Neural progenitor cell (in vitro differentiated cells): ENCODE results near the gene GAMT.

Experiments
- EZH2 ChIP-seq: fragments of 200-600 bp; sonication (generic); IDR thresholded peaks from 2 replicates; pipeline ENCODE4 v1.6.1; 2017; ENCODE audit warnings: antibody characterized with exemption, mild to moderate bottlenecking, moderate library complexity
- EZH2phosphoT487 ChIP-seq: fragments of 200-600 bp; sonication (generic); IDR thresholded peaks from 2 replicates; pipeline ENCODE4 v1.6.1; 2017; ENCODE audit warnings: antibody characterized with exemption
- TF ChIP-seq, protein P1 (sequence below): fragments of 200-600 bp; sonication (generic); IDR thresholded peaks from 2 replicates; pipeline ENCODE4 v1.5.1; 2017; ENCODE audit warnings: antibody characterized with exemption, mild to moderate bottlenecking

DNA sequence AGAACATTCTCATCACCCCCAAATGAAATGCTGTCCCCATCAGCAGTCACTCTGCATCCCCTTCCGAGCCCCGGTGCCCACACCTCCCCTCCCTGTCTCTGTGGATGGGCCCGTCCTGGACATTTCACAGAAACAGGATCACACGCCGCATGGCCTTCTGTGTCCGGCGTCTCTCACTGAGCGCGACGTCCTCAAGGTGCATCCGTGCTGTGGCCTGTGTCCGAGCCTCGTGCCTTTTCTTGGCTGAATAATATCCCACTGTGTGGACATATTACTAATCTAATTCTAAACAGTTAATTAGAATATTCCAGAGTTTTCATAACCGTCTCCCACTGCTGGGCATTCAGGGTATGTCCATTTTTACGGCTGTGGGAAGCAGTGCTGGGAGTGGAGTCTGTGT, 8.9 kb downstream of the GAMT start:
- TF ChIP-seq, protein P1, sequence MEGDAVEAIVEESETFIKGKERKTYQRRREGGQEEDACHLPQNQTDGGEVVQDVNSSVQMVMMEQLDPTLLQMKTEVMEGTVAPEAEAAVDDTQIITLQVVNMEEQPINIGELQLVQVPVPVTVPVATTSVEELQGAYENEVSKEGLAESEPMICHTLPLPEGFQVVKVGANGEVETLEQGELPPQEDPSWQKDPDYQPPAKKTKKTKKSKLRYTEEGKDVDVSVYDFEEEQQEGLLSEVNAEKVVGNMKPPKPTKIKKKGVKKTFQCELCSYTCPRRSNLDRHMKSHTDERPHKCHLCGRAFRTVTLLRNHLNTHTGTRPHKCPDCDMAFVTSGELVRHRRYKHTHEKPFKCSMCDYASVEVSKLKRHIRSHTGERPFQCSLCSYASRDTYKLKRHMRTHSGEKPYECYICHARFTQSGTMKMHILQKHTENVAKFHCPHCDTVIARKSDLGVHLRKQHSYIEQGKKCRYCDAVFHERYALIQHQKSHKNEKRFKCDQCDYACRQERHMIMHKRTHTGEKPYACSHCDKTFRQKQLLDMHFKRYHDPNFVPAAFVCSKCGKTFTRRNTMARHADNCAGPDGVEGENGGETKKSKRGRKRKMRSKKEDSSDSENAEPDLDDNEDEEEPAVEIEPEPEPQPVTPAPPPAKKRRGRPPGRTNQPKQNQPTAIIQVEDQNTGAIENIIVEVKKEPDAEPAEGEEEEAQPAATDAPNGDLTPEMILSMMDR: no peak
- TF ChIP-seq EZH2: no peak
- no peak for TF ChIP-seq EZH2phosphoT487
